ENCODE results near the gene IRAK1.

- TF ChIP-seq EGR1 (IDR thresholded peaks at IDR 0.05; ENCODE audit: borderline replicate concordance in 1 of 2, low read depth in 2 of 2, low read length in 2 of 2) = no peak
- TF ChIP-seq HDAC2 (IDR thresholded peaks at IDR 0.05) = no peak
- TF ChIP-seq NFIC (IDR thresholded peaks at IDR 0.05; ENCODE audit: low read depth, low read length) = no peak
- TF ChIP-seq SMC3 (IDR thresholded peaks at IDR 0.05; ENCODE audit: borderline replicate concordance, low read length) = no peak
- TF ChIP-seq, protein P1, sequence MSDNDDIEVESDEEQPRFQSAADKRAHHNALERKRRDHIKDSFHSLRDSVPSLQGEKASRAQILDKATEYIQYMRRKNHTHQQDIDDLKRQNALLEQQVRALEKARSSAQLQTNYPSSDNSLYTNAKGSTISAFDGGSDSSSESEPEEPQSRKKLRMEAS (IDR thresholded peaks at IDR 0.05; ENCODE audit: low read depth, low read length) = no peak
- TF ChIP-seq, protein P2, sequence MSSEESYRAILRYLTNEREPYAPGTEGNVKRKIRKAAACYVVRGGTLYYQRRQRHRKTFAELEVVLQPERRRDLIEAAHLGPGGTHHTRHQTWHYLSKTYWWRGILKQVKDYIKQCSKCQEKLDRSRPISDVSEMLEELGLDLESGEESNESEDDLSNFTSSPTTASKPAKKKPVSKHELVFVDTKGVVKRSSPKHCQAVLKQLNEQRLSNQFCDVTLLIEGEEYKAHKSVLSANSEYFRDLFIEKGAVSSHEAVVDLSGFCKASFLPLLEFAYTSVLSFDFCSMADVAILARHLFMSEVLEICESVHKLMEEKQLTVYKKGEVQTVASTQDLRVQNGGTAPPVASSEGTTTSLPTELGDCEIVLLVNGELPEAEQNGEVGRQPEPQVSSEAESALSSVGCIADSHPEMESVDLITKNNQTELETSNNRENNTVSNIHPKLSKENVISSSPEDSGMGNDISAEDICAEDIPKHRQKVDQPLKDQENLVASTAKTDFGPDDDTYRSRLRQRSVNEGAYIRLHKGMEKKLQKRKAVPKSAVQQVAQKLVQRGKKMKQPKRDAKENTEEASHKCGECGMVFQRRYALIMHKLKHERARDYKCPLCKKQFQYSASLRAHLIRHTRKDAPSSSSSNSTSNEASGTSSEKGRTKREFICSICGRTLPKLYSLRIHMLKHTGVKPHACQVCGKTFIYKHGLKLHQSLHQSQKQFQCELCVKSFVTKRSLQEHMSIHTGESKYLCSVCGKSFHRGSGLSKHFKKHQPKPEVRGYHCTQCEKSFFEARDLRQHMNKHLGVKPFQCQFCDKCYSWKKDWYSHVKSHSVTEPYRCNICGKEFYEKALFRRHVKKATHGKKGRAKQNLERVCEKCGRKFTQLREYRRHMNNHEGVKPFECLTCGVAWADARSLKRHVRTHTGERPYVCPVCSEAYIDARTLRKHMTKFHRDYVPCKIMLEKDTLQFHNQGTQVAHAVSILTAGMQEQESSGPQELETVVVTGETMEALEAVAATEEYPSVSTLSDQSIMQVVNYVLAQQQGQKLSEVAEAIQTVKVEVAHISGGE (CRISPR knock-in tag; IDR thresholded peaks at IDR 0.05) = no peak
- TF ChIP-seq ZNF687 (IDR thresholded peaks at IDR 0.05) = no peak
- TF ChIP-seq BHLHE40 (IDR thresholded peaks at IDR 0.05; ENCODE audit: borderline replicate concordance in 1 of 2, low read depth in 2 of 2, low read length in 1 of 2) = no peak
Observed at GRCh38 chrX:154018518-154019060, 1.1 kb downstream of the IRAK1 start.
